CD4-positive, alpha-beta T cell (primary cell): ENCODE data around the gene LRRC26. TPM values are rescaled to one million over a fixed set of nuclear protein-coding genes. Genes with fewer than 3 reads are reported as not detected.
A peak's percentile ranks its signal among the peaks of the same experiment; 100 is the strongest.

Experiments used
- ATAC-seq: fragments of 200-7000 bp; cut with Tn5 transposase; one replicate; pipeline ENCODE4 v1.10.0; 2022; ENCODE audit warnings: mild to moderate bottlenecking; ENCODE audit not compliant: poor library complexity
- CTCF ChIA-PET: fragments of 350-600 bp; sonication (Branson Sonifier 250); formaldehyde crosslinking; loops from one replicate; lab custom pipeline; 2021; ENCODE audit warnings: antibody characterized with exemption, inconsistent platforms; lab: Charles Lee
- POLR2A ChIA-PET: fragments of 350-600 bp; sonication (Branson Sonifier 250); formaldehyde crosslinking; loops from one replicate; lab custom pipeline; 2021; ENCODE audit warnings: antibody characterized with exemption, inconsistent platforms; lab: Charles Lee
- DNase-seq, 14 experiments: peaks; one replicate each; pipeline ENCODE4 v3.0.0-alpha.2; 2013 to 2020; ENCODE audit warnings: mixed read lengths in 2 of 14
- H3K27ac ChIP-seq, 2 donors: one replicate each; pipeline versions ENCODE4 v1.5.1 to v1.7.0; 2013; ENCODE audit warnings: low read length in 2 of 2, low read depth in 1 of 2, mild to moderate bottlenecking in 1 of 2
- H3K27me3 ChIP-seq, 2 experiments: 1 replicate in 1 of 2; 2 replicates in 1 of 2; pipeline versions ENCODE4 v1.6.1 to v1.7.0; 2013; ENCODE audit warnings: low read length in 2 of 2, control low read depth in 1 of 2, mild to moderate bottlenecking in 1 of 2, moderate library complexity in 1 of 2; ENCODE audit not compliant: insufficient read depth in 2 of 2, control insufficient read depth in 1 of 2
- H3K36me3 ChIP-seq: one replicate; pipeline ENCODE4 v1.6.1; 2013; ENCODE audit warnings: low read length, control low read depth; ENCODE audit not compliant: insufficient read depth
- H3K4me1 ChIP-seq: one replicate; pipeline ENCODE4 v1.6.1; 2013; ENCODE audit warnings: low read length, control low read depth; ENCODE audit not compliant: insufficient read depth
- H3K4me3 ChIP-seq: one replicate; pipeline ENCODE4 v1.5.1; 2013; ENCODE audit warnings: mild to moderate bottlenecking, low read length, moderate library complexity
- H3K9me3 ChIP-seq, 2 experiments: 1 replicate in 1 of 2; 2 replicates in 1 of 2; pipeline versions ENCODE4 v1.6.1 to v1.7.0; 2013; ENCODE audit warnings: low read length in 2 of 2, mild to moderate bottlenecking in 2 of 2, control low read depth in 1 of 2, moderate library complexity in 1 of 2; ENCODE audit not compliant: control insufficient read depth in 1 of 2, insufficient read depth in 1 of 2
- H3K27ac Mint-ChIP-seq: one replicate; pipeline ENCODE4 v1.8.0; 2020; ENCODE audit warnings: mixed read lengths
- H3K27me3 Mint-ChIP-seq: one replicate; pipeline ENCODE4 v1.8.0; 2021; ENCODE audit warnings: mixed read lengths
- H3K36me3 Mint-ChIP-seq: one replicate; pipeline ENCODE4 v1.8.0; 2021; ENCODE audit warnings: low read depth, mixed read lengths
- H3K4me1 Mint-ChIP-seq: one replicate; pipeline ENCODE4 v1.8.0; 2021; ENCODE audit warnings: low read depth, mixed read lengths
- H3K4me3 Mint-ChIP-seq: one replicate; pipeline ENCODE4 v1.8.0; 2020; ENCODE audit warnings: mild to moderate bottlenecking, mixed read lengths
- H3K9me3 Mint-ChIP-seq: one replicate; pipeline ENCODE4 v1.8.0; 2020; ENCODE audit warnings: mixed read lengths
- CTCF ChIP-seq: fragments of 200-600 bp; IDR thresholded peaks from one replicate; pipeline ENCODE4 v1.8.0; 2022; ENCODE audit warnings: antibody characterized with exemption, mild to moderate bottlenecking
- intact Hi-C, 2 experiments: fragments of 100-400 bp; cut with DNase I in 1 of 2; cut with micrococcal nuclease in 1 of 2; formaldehyde crosslinking; loops; one replicate each; pipeline versions ENCODE4 v1.15.1 to v1.9.0; 2023 to 2025; cut with DNase I, micrococcal nuclease
- total RNA-seq, 174 experiments: library from RNA in 2 of 174; stranded (reverse) in 2 of 174; gene quantifications; one replicate each; pipeline ENCODE4 v1.2.3 and lab custom pipeline; 2021 to 2026

LRRC26 gene
- total RNA-seq, 2 experiments from 2014 or later = not detected

GRCh38 chr9:137188490-137189296 lies 18.8 kb upstream of the LRRC26 start, which contains the start of the genes ANAPC2 and SSNA1:
TSS of gene ANAPC2 (minus strand) at chr9:137188560. CDS start at chr9:137188532, 28 bp downstream.
TSS of gene SSNA1 (plus strand) at chr9:137188676. CDS start at chr9:137188727, 51 bp downstream.
- peak within 1 kb of the TSS; percentile 79 for H3K27ac Mint-ChIP-seq
- H3K27me3 Mint-ChIP-seq = no peaks in the 10 kb centered on the region
- H3K4me1 Mint-ChIP-seq = peaks cover 29% of the 10 kb centered on the region
- H3K9me3 Mint-ChIP-seq = no peaks in the 10 kb centered on the region
- Histone ChIP-seq H3K4me3 (peak within 1 kb of the TSS; percentile 100), H3K27ac (peak within 1 kb of the TSS; percentile 86 to 92), H3K4me1 (peaks cover 50% of the 10 kb centered on the region), H3K27me3 (no peaks in the 10 kb centered on the region), H3K36me3 (peaks cover 42% of the 10 kb centered on the region), H3K9me3 (no peaks in the 10 kb centered on the region)
- CTCF ChIA-PET = interaction anchor here (0.6 to 2.8 kb wide), 14 partner anchors 12 to 257 kb away, joined by 3 to 14 read pairs (median 4); partner anchors contain the start of genes RNF224, TPRN and TUBB4B
- POLR2A ChIA-PET = interaction anchor here (0.7 to 3.5 kb wide), 16 partner anchors 8 to 461 kb away, joined by 3 to 39 read pairs (median 6); partner anchors contain the start of genes MAN1B1, NELFB, RNF208 and TPRN
- H3K36me3 Mint-ChIP-seq = peaks cover 48% of the 10 kb centered on the region
- peak; percentile 48 for TF ChIP-seq CTCF
- H3K4me3 Mint-ChIP-seq = peak within 1 kb of the TSS; percentile 94
- DNase-seq (peak; percentile 83 to 98 (median 90)), ATAC-seq (peak; percentile 79)
- intact Hi-C loops = loop anchor here (1.0 to 5.0 kb wide), 6 partner anchors 10 to 60 kb away; partner anchors contain the start of genes NDOR1 (in 1 of the 2), RNF208 (in 1 of the 2) and TMEM203 (in 1 of the 2)

DNA sequence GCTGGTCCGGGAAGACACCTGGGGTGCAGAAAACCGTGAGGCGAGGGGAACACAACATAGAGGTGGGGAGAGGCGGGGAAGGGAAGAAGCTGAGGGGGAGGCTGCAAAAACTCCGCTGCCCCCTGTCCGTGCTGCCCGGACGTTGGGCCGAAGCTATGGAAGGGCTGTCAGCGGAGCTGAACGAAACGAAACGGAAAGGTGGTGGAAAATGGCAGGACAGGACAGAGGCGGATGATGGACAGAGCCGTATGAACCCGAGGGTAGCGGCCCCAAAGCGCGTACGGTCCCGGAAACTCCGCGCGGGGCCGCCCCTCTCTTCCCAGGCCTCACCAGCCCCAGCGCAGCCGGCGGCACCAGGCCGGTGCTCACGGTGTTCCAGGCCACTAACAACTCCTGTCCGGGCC lies 18.2 kb upstream of the LRRC26 start:
- Mint-ChIP-seq H3K27me3 (no peaks in the 10 kb centered on the region), H3K9me3 (no peaks in the 10 kb centered on the region), H3K4me1 (peaks cover 29% of the 10 kb centered on the region), H3K4me3 (peak overlapping the region; percentile 93), H3K36me3 (peaks cover 54% of the 10 kb centered on the region), H3K27ac (peak overlapping the region; percentile 79)
- no peak for DNase-seq
- H3K9me3 ChIP-seq = no peaks in the 10 kb centered on the region
- H3K36me3 ChIP-seq = peaks cover 48% of the 10 kb centered on the region
- ATAC-seq = no peak
- peak overlapping the region; percentile 100 for H3K4me3 ChIP-seq
- CTCF ChIA-PET = interaction anchor here (0.6 to 2.8 kb wide), 6 partner anchors 13 to 256 kb away, joined by 4 to 14 read pairs (median 6); partner anchors contain the start of genes RNF224 and TPRN
- H3K4me1 ChIP-seq = peaks cover 50% of the 10 kb centered on the region
- intact Hi-C loops = loop anchor here (1.0 to 5.0 kb wide), 5 partner anchors 17 to 59 kb away; partner anchors contain the start of genes NDOR1 (in 1 of the 2), RNF208 (in 1 of the 2) and TMEM203 (in 1 of the 2)
- no peaks in the 10 kb centered on the region for H3K27me3 ChIP-seq
- POLR2A ChIA-PET = interaction anchor here (0.9 to 3.5 kb wide), 12 partner anchors 11 to 460 kb away, joined by 3 to 39 read pairs (median 7); partner anchors contain the start of genes MAN1B1, NELFB, RNF208 and TPRN
- peak overlapping the region; percentile 86 to 92 for H3K27ac ChIP-seq
- TF ChIP-seq CTCF = no peak

- H3K36me3 Mint-ChIP-seq = peaks cover 61% of the 10 kb centered on the region
- H3K27ac Mint-ChIP-seq = peak overlapping the region; percentile 79
- H3K4me3 Mint-ChIP-seq = peak overlapping the region; percentile 93
- H3K27me3 Mint-ChIP-seq = no peaks in the 10 kb centered on the region
- intact Hi-C loops = loop anchor here in 1 of 2 experiments (5.0 kb wide), 1 partner anchor 50 kb away; no protein-coding TSS in a partner anchor
- Histone ChIP-seq H3K27ac (no peak overlapping the region), H3K27me3 (no peaks in the 10 kb centered on the region), H3K4me3 (peak overlapping the region; percentile 100), H3K4me1 (peaks cover 50% of the 10 kb centered on the region), H3K9me3 (no peaks in the 10 kb centered on the region), H3K36me3 (peaks cover 55% of the 10 kb centered on the region)
- ATAC-seq = no peak
- CTCF ChIA-PET = interaction anchor here (1.1 to 1.6 kb wide), 2 partner anchors 49 to 120 kb away, joined by 4 to 7 read pairs; no protein-coding TSS in a partner anchor
- no peak for DNase-seq
- H3K4me1 Mint-ChIP-seq = peaks cover 29% of the 10 kb centered on the region
- no peak for TF ChIP-seq CTCF
- POLR2A ChIA-PET = interaction anchor here (0.9 to 3.5 kb wide), 8 partner anchors 11 to 101 kb away, joined by 3 to 39 read pairs (median 11); partner anchors contain the start of genes RNF208, TPRN and TUBB4B
- no peaks in the 10 kb centered on the region for H3K9me3 Mint-ChIP-seq
Measured at GRCh38 chr9:137187386-137187785, 17.5 kb upstream of the LRRC26 start.
